GM12873 (cell line): ENCODE results near the gene EDIL3.

Experiments
- TF ChIP-seq, protein P1 (sequence below): IDR thresholded peaks from 2 replicates; pipeline ENCODE4 v1.5.1; 2012; ENCODE audit warnings: low read depth, mild to moderate bottlenecking, moderate library complexity, low read length, control low read depth; ENCODE audit not compliant: insufficient read depth; ENCODE audit errors: missing control alignments

Gene EDIL3

DNA sequence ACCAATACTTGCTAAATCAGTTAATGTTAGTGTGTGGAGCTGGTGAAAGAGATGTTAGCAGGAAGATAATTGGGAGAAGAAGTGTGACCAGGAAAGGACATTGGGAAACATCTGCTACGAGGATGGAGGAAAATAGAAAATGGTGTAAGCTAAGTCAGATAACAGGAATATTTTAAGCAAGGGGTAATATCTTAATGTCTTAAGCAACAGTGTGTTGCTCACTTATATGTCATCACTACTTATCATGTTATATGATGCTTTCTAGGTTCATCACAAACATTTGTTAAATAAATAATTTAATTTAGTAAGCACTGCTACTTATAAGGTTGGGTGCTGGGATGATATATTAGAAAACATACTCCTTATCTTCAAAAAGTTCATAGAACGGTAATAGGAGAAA is 326.1 kb downstream of the EDIL3 start:
- TF ChIP-seq, protein P1, sequence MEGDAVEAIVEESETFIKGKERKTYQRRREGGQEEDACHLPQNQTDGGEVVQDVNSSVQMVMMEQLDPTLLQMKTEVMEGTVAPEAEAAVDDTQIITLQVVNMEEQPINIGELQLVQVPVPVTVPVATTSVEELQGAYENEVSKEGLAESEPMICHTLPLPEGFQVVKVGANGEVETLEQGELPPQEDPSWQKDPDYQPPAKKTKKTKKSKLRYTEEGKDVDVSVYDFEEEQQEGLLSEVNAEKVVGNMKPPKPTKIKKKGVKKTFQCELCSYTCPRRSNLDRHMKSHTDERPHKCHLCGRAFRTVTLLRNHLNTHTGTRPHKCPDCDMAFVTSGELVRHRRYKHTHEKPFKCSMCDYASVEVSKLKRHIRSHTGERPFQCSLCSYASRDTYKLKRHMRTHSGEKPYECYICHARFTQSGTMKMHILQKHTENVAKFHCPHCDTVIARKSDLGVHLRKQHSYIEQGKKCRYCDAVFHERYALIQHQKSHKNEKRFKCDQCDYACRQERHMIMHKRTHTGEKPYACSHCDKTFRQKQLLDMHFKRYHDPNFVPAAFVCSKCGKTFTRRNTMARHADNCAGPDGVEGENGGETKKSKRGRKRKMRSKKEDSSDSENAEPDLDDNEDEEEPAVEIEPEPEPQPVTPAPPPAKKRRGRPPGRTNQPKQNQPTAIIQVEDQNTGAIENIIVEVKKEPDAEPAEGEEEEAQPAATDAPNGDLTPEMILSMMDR, result no peak

GRCh38 chr5:84057211-84057610 is 327.5 kb downstream of the EDIL3 start:
- TF ChIP-seq, protein P1, result no peak

DNA sequence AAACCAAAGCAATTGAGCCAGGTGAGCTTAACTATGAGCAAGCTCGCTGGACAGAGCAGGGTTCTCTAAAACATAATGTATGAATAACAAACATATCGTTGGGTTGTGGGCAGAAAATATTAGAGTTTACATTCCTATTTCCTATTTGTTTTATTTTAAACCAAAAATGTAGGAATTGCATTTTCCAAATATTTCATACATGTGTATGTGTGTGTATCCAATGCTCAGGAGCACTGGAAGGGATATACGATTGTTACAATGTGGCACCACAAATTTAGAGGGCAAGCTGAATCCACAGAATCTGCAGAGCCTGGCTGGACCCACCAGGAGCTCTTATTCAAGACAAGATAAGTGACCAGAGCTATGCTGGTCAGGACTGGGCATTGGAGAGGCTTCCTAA is 338.7 kb downstream of the EDIL3 start:
- TF ChIP-seq, protein P1, result no peak

- TF ChIP-seq, protein P1, result no peak
Observed at GRCh38 chr5:84036842-84037241, 347.8 kb downstream of the EDIL3 start.

- TF ChIP-seq, protein P1, result no peak
Observed at GRCh38 chr5:84032324-84032723, 352.4 kb downstream of the EDIL3 start.

GRCh38 chr5:84028093-84028492 is 356.6 kb downstream of the EDIL3 start:
- TF ChIP-seq, protein P1, result no peak

DNA sequence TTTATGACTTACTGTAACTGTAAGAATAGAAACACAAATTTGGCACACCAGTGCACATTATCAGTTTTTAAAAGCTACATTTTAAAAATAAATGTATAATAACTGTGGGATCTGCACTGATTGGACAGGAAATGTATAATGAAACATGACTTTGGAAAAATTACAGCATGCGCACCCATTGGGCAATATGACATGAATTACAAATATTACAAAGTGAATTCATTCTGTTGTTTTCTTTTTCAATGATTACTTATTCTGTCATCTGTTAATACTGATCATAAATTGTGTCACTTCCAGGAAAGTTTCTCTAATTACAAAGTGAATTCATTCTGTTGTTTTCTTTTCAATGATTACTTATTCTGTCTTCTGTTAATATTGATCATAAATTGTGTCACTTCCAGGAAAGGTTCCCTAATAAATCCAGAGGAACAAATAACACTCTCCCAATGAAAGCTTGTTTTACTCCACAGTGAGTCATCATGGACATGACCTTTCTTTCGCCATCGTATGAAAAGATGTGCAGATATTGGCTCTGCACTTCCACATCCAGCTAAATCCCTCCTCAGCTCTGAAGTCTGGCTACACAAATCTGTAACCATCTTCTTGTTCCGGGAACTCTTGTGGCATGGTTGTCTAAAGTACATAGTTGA is 367.0 kb downstream of the EDIL3 start:
- TF ChIP-seq, protein P1, result no peak
